Measurements from ENCODE around the gene ABCC6. TPM values are rescaled to one million over a fixed set of nuclear protein-coding genes. Genes with fewer than 3 reads are reported as not detected.

Gene ABCC6
- total and polyA plus RNA-seq, 8 donors, result 12.4 to 44.0 (median 16.2) TPM

GRCh38 chr16:16168431-16168830 is 54.9 kb downstream of the ABCC6 start:
- Histone ChIP-seq H3K4me3 (no peak overlapping the region), H3K9me3 (no peaks in the 10 kb centered on the region), H3K36me3 (peaks cover 0 to 56% of the 10 kb centered on the region in 2 donors), H3K27ac (no peak overlapping the region), H3K4me1 (no peaks in the 10 kb centered on the region), H3K27me3 (no peaks in the 10 kb centered on the region)
- TF ChIP-seq, protein P1, sequence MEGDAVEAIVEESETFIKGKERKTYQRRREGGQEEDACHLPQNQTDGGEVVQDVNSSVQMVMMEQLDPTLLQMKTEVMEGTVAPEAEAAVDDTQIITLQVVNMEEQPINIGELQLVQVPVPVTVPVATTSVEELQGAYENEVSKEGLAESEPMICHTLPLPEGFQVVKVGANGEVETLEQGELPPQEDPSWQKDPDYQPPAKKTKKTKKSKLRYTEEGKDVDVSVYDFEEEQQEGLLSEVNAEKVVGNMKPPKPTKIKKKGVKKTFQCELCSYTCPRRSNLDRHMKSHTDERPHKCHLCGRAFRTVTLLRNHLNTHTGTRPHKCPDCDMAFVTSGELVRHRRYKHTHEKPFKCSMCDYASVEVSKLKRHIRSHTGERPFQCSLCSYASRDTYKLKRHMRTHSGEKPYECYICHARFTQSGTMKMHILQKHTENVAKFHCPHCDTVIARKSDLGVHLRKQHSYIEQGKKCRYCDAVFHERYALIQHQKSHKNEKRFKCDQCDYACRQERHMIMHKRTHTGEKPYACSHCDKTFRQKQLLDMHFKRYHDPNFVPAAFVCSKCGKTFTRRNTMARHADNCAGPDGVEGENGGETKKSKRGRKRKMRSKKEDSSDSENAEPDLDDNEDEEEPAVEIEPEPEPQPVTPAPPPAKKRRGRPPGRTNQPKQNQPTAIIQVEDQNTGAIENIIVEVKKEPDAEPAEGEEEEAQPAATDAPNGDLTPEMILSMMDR (IDR thresholded peaks at IDR 0.05), result no peak
- DNase-seq (no peak), ATAC-seq (no peak)
- intact Hi-C loops (cut with DNase I), result no loop called here

- intact Hi-C loops (cut with DNase I), result no loop called here
- Histone ChIP-seq H3K4me3 (no peak overlapping the region), H3K27me3 (no peaks in the 10 kb centered on the region), H3K9me3 (no peaks in the 10 kb centered on the region), H3K27ac (no peak overlapping the region), H3K36me3 (peaks cover 0 to 61% of the 10 kb centered on the region in 2 donors), H3K4me1 (no peaks in the 10 kb centered on the region)
- DNase-seq (no peak), ATAC-seq (no peak)
- TF ChIP-seq, protein P1 (IDR thresholded peaks at IDR 0.05), result no peak
These were observed 55.4 kb downstream of the ABCC6 start for GRCh38 chr16:16167927-16168326.

- H3K27ac ChIP-seq, result no peak overlapping the region
- H3K4me1 ChIP-seq, result no peaks in the 10 kb centered on the region
- H3K9me3 ChIP-seq, result no peaks in the 10 kb centered on the region
- H3K36me3 ChIP-seq, result peaks cover 0 to 67% of the 10 kb centered on the region in 2 donors
- intact Hi-C loops (cut with DNase I), result no loop called here
- H3K27me3 ChIP-seq, result no peaks in the 10 kb centered on the region
- no peak for ATAC-seq
- TF ChIP-seq, protein P1 (IDR thresholded peaks at IDR 0.05), result no peak
- no peak overlapping the region for H3K4me3 ChIP-seq
- no peak for DNase-seq
These were observed 56.3 kb downstream of the ABCC6 start for GRCh38 chr16:16166949-16167348.

- no peak for ATAC-seq
- H3K27me3 ChIP-seq, result no peaks in the 10 kb centered on the region
- no peaks in the 10 kb centered on the region for H3K4me1 ChIP-seq
- H3K27ac ChIP-seq, result no peak overlapping the region
- DNase-seq, result no peak
- intact Hi-C loops (cut with DNase I), result no loop called here
- H3K4me3 ChIP-seq, result no peak overlapping the region
- TF ChIP-seq, protein P1 (IDR thresholded peaks at IDR 0.05), result no peak
- H3K36me3 ChIP-seq, result peaks cover 0 to 69% of the 10 kb centered on the region in 2 donors
- H3K9me3 ChIP-seq, result no peaks in the 10 kb centered on the region
These were observed 57.2 kb downstream of the ABCC6 start for GRCh38 chr16:16166085-16166484.

DNA sequence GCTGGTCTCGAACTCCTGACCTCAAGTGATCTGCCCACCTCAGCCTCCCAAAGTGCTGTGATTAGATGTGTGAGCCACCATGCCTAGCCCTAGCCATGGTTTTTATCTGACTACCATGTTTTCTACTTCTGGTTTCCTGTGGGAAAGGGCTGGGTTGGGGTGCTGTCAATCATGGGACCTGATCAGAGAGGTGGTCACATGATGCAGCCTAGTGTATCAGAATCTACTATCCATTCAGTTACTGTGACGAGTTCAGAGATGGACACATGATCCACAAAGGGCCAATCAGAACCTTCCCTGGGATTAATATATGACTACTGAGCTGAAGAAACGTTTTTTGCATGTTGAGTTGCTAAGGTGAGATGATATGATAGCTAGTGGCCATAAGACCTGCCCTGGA is 59.1 kb downstream of the ABCC6 start:
- TF ChIP-seq, protein P1 (IDR thresholded peaks at IDR 0.05), result no peak
- H3K27me3 ChIP-seq, result no peaks in the 10 kb centered on the region
- intact Hi-C loops (cut with DNase I), result no loop called here
- no peak overlapping the region for H3K4me3 ChIP-seq
- no peak for DNase-seq
- no peaks in the 10 kb centered on the region for H3K4me1 ChIP-seq
- peaks cover 0 to 67% of the 10 kb centered on the region in 2 donors for H3K36me3 ChIP-seq
- H3K9me3 ChIP-seq, result peaks cover 0 to 8% of the 10 kb centered on the region in 2 donors
- no peak for ATAC-seq
- H3K27ac ChIP-seq, result no peak overlapping the region

Measured in left lung (tissue), 10 donors.